ENCODE results near the gene PRKCQ.
"Not testable (repeated sequence)": the region's sequence is repeated elsewhere in the genome, so short reads cannot be mapped to it uniquely, and the experiment has no call there.

PRKCQ gene

DNA sequence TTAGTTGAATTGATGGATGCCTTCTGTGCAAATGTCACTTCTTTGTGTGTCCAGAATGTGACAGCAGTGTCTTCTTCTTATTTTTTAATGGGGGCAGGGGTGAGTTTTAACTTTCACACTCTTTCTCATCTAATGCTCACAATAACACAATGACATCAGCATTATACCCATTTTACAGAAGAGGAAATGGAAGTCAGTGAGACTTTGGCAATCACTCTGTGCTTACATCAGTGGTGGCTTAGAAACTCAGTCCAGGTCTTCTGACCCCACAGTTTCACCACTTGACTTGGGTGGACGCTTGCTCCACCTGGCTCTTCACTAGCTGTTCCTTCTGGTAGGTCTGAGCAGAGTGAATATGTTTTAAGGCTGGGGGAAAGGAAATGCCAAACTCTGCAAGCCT, 124.0 kb downstream of the PRKCQ start:
- no peak for DNase-seq (ENCODE audit: low read depth)

- DNase-seq (ENCODE audit: low read depth), result no peak
Measured at GRCh38 chr10:6455592-6455991, 124.5 kb downstream of the PRKCQ start.

GRCh38 chr10:6446711-6447110, 133.4 kb downstream of the PRKCQ start:
- DNase-seq (ENCODE audit: low read depth), result no peak

- no peak for DNase-seq (ENCODE audit: low read depth)
Measured at GRCh38 chr10:6445671-6446316, 134.3 kb downstream of the PRKCQ start.

- DNase-seq (ENCODE audit: low read depth), result not testable (repeated sequence)
Measured at GRCh38 chr10:6439875-6440274, 140.2 kb downstream of the PRKCQ start.

GRCh38 chr10:6431861-6432260, 148.2 kb downstream of the PRKCQ start:
- DNase-seq (ENCODE audit: low read depth), result no peak

- DNase-seq (ENCODE audit: low read depth), result no peak
Measured at GRCh38 chr10:6431186-6431585, 148.9 kb downstream of the PRKCQ start.

- DNase-seq (ENCODE audit: low read depth), result no peak
Measured at GRCh38 chr10:6430423-6430980, 149.6 kb downstream of the PRKCQ start.

DNA sequence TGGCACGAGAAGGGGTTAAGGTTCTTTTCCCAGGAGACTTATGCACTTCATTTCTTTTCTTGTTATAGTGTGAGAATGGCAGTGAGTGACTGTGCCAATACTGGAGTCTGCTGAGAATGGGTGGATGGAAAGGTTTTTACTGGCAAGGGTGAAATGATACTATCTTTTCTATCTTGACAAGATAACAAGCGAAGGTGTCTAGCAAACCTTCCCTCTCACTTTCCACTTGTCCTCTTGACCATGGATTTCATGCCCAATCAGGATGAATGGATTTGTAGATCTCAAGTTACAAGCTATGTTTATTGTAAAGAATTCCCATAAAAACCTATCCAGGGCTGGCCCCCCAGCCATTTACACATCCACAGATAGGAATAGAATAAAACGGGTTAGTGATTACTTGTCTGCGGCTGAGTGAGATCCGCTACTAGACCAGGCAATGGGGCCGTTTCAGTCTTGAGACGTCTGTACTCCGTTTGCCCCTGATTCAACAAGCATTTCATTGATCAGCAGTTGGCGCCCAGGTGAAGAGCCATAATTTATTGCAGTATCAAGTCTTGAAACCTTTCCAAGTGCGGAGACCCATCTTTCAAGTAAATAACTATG, 152.6 kb downstream of the PRKCQ start:
- DNase-seq (ENCODE audit: low read depth), result no peak

- no peak for DNase-seq (ENCODE audit: low read depth)
Measured at GRCh38 chr10:6426317-6426716, 153.8 kb downstream of the PRKCQ start.

DNA sequence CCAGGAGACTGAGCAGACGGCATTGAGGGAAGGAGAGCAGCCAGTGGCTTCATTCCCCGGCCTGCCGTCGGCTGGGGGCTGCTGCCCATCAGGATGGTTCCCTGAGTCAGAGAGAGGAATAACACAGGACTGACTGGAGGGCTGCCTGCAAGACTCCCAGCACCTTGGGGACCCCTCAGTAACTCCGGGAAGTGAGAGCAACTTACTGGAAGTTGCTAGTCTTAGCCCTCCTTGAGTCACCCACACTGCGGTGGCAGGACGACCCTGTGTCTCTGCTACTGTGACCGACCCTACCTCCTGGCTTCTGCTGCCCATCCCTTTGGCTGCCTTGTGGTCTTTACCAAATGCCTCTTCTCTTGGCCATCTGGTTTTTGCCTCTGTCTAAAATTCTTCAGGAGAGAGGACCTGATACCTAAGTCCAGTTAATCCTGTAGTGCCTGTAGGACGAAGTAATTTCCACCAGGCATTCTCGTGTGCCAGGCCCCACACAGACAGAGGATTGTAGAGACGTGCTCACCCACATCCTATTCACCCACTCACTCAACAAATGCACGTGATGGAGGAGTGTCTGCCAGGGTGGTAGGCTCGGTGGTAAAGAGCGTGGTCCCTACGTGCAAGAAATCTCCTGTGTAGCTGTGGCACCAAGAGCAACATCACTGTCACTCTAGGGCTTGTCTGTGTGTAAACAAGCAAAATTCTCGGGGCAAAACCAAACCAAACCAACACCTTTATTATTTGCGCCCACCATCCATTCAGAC, 156.5 kb downstream of the PRKCQ start:
- no peak for DNase-seq (ENCODE audit: low read depth)

GRCh38 chr10:6423004-6423403, 157.1 kb downstream of the PRKCQ start:
- DNase-seq (ENCODE audit: low read depth), result no peak

GRCh38 chr10:6418613-6419216, 161.4 kb downstream of the PRKCQ start:
- no peak for DNase-seq (ENCODE audit: low read depth)

DNA sequence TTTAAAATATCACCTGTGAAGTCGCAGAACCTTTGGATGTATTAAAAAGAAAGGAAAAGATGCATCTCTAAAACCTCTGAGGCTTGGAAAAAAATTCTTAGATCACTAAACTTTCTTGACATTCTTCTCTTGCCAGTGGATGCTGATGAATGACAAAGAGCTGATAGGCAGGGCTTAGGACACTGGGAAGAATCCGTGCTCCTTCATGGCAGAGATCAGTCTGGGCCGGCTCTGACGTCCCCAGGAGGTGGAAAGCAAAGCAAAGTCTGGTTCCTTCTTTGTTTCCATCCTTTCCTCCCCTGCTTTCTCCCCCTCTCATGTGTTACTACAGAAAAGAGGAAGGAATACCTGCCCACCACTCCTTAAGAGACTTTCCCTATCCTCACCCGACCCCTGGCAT, 161.9 kb downstream of the PRKCQ start:
- DNase-seq (ENCODE audit: low read depth), result no peak

DNA sequence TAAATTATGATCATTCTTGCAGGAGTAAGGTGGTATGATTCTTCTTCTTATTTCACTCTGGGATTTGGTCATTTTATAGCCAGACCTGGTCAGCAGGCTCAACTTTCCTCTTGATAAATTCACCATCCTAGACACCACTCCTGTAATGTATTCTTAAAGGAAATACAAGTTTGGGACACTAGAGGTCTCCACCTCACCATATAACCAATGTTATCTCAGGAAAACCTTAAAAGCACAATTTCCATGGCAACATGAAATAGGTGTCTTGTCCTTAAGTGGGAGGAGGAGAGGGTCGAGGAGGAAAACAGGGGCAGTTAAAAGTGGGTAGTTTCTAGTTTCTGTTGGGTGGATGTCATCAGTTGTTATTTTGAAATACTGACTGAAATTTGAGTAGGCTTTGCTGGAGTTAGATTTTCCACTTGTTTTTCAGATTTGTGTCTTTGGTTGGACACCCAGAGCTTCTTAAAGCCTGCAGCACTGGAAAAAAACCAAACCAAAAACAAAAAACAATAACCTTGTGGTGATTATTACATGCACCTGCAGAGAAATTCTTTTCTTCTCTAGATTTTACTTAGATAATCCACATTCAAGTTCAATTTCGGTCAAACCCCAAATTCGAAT, 163.1 kb downstream of the PRKCQ start:
- DNase-seq (ENCODE audit: low read depth), result peak; percentile 19

DNA sequence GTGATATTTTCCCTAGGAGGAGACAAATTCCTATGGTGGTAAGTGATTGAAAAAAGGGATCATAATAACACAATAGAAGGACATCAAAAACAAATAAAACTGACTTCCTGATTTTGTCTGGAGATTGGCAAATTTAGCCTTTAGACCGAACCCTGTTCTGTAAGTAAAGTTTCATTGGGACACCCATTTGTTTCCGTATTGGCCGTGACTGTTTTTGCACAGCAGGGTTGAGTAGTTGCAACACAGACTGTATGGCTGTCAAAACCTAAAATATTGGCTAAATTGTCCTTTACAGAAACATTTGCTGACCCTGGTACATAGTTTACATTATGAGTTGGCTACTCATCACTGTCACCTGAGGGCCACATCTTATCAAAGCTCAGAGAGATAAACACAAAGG, 168.6 kb downstream of the PRKCQ start:
- no peak for DNase-seq (ENCODE audit: low read depth)

DNA sequence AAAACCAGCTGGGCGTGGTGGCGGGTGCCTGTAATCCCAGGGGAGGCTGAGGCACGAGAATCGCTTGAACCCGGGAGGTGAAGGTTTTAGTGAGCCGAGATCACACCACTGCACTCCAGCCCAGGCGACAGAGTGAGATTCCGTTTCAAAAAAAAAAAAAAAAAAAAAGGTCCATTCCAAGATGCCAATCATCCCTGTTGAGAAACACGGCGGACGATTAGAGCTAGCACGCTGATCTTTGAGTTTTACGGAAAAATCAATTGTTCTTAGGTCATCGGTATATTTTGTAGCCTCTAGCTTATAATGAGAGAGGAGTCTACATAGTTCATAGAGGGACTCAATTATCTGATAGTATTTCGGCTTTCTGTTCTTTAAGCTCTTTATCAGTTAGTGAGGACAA, 169.2 kb downstream of the PRKCQ start:
- no peak for DNase-seq (ENCODE audit: low read depth)

DNA sequence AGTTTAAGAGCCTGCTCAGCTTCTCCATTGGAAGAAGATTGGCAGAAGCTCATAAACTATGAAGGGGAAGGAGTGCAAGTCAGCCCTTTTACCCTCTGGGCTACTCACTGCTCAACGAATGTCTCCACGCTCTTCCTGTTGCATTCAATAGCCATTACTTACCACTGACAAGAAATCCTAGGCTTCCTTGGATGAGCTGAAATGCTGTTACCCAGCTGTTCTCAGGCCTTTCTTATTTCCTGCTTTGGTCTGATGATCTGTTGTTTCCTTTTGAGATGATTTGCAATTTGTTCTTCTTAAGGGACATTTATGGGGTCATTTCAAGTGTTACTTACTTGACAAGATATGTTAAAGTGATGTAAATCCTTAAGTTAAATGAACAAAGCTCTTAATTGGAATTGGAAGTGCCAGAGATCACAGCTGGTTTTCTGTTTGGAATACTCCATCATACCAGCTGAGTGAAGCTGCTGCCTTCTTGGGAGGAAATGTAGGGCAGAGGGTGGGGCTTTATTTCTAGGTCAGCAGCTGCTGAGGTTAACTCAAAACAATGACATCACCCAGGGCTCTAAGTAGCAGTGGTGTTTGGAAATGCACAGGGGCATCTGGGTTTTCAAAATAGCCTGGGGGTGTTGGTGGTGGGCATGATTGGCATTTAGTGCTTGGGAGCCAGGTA, 170.0 kb downstream of the PRKCQ start:
- peak; percentile 29 for DNase-seq (ENCODE audit: low read depth)

GRCh38 chr10:6408799-6409198, 171.3 kb downstream of the PRKCQ start:
- DNase-seq (ENCODE audit: low read depth), result no peak

DNA sequence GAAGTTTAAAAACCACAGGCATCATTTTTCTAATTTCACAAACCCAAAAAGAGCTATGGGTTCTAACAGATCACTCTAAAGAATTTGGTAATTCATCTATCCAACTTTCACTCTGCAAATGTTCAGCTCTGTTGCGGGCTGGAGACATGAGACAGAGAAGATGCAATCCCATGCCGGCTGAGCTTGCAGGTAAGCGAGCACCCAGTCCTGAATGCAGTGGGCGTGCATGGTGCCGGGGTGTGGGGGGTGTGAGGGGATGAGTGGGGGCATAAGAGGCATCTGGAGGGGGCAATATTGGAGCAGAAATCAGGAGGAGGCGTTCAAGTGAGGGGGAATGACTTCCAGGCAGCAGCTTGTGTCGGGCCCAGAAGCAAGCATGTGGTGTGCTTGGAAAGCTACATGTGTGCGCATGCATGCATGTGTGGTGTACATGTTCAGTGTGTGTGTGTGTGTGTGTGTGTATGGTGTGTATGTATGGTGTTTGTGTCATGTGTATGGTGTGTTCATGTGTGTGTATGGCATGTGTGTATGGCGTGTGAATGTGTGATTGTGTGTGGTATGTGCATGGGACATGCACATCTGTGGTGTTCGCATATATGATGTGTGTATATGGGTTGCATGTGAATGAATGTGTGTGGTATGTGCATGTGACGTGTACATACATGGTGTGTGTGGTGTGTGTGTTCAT, 172.9 kb downstream of the PRKCQ start:
- DNase-seq (ENCODE audit: low read depth), result no peak

All from GM04504 (cell line).